GM19397 (cell line): ENCODE results near the gene OR2K2.
"Not testable (repeated sequence)": the region's sequence is repeated elsewhere in the genome, so short reads cannot be mapped to it uniquely, and the experiment has no call there.

Experiments
- ATAC-seq: cut with Tn5 transposase; IDR thresholded peaks from one replicate; pipeline ENCODE4 v1.9.1; 2021; ENCODE audit warnings: mild to moderate bottlenecking, moderate library complexity; ENCODE audit not compliant: unreplicated experiment

The OR2K2 gene

DNA sequence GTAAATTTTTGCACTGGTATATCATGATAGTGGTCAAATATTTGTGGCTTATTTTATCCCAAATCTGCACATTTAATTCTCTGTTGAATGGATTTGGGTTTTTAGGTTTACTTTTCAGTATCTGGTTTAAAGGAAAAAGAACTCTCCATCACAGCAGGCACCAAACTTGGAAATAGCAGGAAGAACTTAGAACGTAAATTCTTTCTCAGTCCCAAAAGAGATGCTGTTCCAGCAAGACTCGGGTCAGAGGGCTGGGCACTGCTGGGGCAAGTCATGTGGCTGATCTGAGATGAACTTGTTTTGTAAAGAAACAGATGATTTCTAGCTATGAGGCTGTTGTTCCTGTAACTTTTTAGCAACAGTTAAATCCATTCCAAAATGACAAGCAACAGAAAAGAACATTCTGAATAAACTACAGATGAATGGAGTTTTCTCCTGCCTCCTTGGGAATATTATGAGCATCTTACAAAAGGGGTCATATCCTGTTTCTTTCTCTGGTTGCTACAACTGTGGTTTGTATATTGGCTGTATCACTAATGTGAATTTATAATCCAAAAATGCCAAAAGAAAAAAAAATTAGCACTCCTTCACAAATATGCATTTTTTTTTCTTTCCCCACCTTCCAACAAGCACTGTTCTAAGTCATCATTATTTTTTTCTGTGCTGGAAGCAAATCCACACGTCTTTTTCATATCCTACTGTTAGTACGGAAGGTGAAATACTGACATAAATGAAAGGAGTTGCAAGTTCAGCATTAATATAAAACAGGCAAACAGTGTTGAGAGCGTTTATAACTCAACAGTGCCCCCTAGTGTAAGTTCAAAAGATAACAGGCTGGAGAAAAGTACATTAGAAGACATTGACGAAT is 31.1 kb downstream of the OR2K2 start:
- no peak for ATAC-seq

- no peak for ATAC-seq
Observed at GRCh38 chr9:111298111-111298510, 31.9 kb downstream of the OR2K2 start.

GRCh38 chr9:111297066-111297824 is 32.8 kb downstream of the OR2K2 start:
- no peak for ATAC-seq

- ATAC-seq: no peak
Observed at GRCh38 chr9:111294691-111295451, 35.2 kb downstream of the OR2K2 start.

GRCh38 chr9:111287127-111287526 is 42.9 kb downstream of the OR2K2 start:
- no peak for ATAC-seq

GRCh38 chr9:111284703-111285102 is 45.3 kb downstream of the OR2K2 start:
- no peak for ATAC-seq

DNA sequence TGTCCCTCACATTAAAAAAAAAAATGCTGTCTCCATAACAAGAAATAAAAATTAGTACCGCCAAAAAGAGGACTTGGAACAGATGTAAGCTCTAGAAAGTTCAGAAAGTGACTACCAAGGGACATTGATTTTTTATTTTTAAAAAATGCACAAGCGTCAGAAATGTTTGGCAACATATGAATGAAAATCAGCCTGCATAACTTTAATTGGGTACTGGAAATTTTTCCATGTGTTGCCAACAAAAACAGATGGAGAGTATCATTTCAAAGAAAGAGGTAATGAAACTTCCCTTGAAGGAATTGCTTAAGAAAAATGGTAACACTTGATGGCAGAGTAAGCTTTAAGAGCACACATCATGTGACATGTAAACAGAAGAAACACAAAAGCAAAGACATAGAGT is 47.2 kb downstream of the OR2K2 start:
- no peak for ATAC-seq

DNA sequence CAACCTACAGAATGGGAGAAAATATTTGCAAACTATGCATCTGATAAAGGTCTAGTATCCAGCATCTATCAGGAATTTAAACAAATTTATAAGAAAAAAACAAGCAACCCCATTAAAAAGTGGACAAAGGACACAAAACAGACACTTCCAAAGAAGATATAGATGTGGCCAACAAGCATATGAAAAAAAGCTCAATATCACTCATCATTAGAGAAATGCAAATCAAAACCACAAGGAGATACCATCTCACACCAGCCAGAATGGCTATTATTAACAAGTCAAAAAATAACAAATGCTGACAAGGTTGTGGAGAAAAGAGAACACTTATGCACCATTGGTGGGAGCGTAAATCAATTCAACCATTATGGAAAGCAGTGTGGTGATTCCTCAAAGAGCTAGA is 49.2 kb downstream of the OR2K2 start:
- not testable (repeated sequence) for ATAC-seq
